Head of caudate nucleus (tissue), 42 donors: Measurements from ENCODE around the gene ZNRF3.
"Not testable (repeated sequence)": the region's sequence is repeated elsewhere in the genome, so short reads cannot be mapped to it uniquely, and the experiment has no call there.

Source experiments
- DNase-seq, 42 donors: peaks; one replicate each; pipeline versions ENCODE4 v3.0.0 to v3.0.0-alpha.2; 2020 to 2021; ENCODE audit warnings: mixed read lengths in 7 of 42
- intact Hi-C: fragments of 100-400 bp; cut with DNase I; formaldehyde crosslinking; loops from one replicate; pipeline ENCODE4 v1.15.0; 2022

Gene ZNRF3

GRCh38 chr22:29069463-29069862, 186.1 kb downstream of the ZNRF3 start:
- DNase-seq, result peak in 1 of 42 donors; percentile 25
- intact Hi-C loops, result no loop called here

GRCh38 chr22:29070490-29070889, 187.1 kb downstream of the ZNRF3 start:
- intact Hi-C loops, result loop anchor here (10.0 kb wide), 1 partner anchor 74 kb away; no protein-coding TSS in a partner anchor
- DNase-seq, result peak in 1 of 42 donors; percentile 34

DNA sequence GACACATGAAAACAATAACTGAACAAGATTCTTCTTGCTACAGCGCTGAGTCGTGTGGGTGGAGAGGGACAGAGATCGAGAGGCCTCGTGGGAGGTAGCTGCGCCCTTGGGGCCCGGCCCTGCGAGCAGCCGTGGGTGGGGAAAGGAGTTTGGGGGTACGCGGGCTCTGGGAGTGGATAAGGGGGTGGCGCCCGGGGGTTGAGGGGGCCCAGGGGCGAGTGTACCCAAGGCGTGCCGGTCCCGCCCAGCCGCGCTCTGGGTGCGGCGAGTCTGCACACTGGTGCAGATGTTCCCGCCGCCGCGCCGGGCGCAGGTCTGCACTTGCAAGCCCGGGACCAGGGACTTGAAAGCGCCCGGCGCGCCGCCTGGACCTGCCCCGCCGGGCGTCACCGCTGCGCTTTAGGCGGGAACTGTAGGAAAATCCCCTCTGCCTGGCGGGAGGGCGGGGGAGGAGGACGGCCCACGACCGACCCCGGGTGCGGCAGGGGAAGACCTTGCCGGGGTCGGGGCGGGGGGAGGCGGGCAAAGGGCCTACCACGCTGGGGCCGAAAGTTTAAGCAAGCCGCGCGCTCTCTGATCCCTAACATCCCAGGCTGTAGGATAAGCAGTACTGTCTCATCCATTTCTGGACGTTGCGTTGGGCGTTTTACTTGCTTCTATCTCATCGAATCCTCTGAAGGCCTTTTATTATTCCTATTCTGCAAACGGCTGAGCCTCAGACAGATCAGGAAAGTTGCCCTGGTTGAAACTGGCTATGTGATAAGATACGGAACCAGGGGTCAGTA, 188.1 kb downstream of the ZNRF3 start:
- intact Hi-C loops, result loop anchor here (10.0 kb wide), 1 partner anchor 73 kb away; no protein-coding TSS in a partner anchor
- peak in 3 of 42 donors; percentile 16 to 44 (median 36) for DNase-seq

GRCh38 chr22:29072193-29072978, 189.0 kb downstream of the ZNRF3 start:
- intact Hi-C loops, result loop anchor here (10.0 kb wide), 1 partner anchor 72 kb away; no protein-coding TSS in a partner anchor

GRCh38 chr22:29072979-29073617, 189.7 kb downstream of the ZNRF3 start, which contains the start of gene KREMEN1:
Gene KREMEN1, plus strand, starts transcription at chr22:29073035. Its CDS starts 96 bp downstream, at chr22:29073131.
- DNase-seq, result no peak
- intact Hi-C loops, result loop anchor here (10.0 kb wide), 1 partner anchor 72 kb away; no protein-coding TSS in a partner anchor

More at GRCh38 chr22:29072193-29072978, 189.0 kb downstream of the ZNRF3 start:
- DNase-seq, result peak; percentile 61 to 94 (median 88)

DNA sequence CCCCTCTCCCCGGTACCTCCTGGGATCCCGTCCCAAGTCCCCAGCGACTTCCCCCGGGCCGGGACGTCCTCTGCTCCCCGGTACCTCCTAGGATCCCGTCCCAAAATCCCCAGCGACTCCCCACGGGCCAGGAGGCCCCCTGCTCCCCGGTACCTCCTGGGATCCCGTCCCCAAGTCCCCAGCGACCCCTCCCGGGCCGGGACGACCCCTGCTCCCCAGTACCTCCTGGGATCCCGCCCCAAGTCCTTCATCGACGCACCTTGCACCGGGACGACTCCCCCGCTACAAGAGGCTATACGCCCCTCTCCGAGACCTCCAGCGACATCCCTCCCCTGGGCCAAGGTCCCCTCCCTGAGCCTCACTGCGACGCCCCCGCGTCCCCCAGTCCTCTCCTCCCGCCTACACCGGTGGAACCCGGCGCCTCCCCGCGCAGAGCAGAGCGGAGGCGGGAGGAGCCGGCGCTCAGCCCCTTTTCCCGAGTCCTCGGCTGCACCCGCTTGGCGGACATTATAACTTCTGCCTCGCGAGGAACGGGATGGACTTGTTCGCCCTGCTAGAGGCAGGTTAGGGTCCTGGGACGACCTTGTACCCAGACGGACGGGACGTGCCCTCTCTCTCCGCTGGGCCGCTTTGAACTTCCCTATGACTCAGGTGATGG, 190.4 kb downstream of the ZNRF3 start:
- peak in 35 of 42 donors; percentile 22 to 73 (median 50) for DNase-seq
- intact Hi-C loops, result loop anchor here (10.0 kb wide), 1 partner anchor 71 kb away; no protein-coding TSS in a partner anchor

DNA sequence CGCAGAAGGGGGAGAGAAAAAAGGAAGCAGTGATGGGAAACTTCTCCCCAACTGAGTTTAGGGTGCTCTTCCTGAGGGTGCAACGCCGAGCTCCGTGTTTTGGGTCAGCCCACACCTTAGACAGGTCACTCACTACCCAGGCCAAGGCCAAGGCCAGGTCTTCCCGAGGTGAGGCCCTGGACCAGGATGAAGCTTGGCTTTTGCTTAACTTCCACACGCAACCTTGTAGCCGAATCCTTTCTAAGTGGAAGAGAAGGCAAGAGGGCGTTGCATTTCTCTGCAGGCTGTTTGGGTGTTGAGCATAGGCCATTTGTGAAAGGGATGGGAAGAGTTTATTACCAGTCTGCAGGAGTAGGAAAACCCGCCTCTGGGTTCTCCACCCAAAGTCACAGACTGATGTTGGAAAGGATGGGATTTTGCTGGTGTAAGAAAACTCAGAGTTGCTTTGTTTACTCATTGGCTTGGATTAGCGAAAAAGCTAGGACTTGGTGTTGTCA, 191.0 kb downstream of the ZNRF3 start:
- no peak for DNase-seq
- intact Hi-C loops, result loop anchor here (10.0 kb wide), 1 partner anchor 70 kb away; no protein-coding TSS in a partner anchor

DNA sequence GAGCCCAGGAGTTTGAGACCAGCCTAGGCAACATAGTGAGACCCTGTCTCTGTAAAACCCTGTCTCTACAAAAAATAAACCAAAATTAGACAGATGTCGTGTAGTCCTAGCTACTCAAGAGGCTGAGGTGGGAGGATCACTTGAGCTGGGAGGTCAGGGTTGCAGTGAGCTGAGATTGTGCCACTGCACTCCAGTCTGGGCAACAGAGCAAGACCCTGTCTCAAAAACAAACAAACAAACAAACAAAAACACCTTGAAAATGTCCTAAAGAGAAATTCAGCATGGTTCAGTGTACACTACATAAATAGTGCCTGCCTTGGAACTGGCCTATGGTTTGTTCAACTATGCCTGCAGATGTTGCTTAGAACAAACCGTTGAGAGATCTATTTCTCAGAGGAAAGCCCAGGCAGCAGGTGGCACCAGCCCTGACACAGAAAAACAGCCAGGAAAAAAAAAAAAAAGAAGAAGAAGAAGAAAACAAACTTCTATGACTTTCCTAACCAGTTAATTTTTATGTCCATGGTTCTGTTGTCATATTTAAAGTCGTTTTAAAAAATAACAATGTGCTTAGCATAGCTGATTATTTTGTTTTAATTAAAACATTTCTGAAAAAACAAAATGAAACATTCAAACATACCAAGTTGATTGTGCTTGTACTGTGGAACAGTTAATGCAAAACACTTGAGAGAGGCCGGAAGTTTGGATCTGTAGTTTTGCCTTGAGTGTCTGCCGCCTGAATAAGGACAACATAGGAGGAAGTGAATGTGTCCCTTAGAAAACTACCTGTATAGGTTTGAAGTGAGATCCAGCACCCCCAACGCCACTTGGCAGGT, 194.9 kb downstream of the ZNRF3 start:
- no peak for DNase-seq
- intact Hi-C loops, result loop anchor here (10.0 kb wide), 1 partner anchor 67 kb away; no protein-coding TSS in a partner anchor

GRCh38 chr22:29078869-29079207, 195.5 kb downstream of the ZNRF3 start:
- DNase-seq, result no peak
- intact Hi-C loops, result loop anchor here (10.0 kb wide), 1 partner anchor 66 kb away; no protein-coding TSS in a partner anchor

DNA sequence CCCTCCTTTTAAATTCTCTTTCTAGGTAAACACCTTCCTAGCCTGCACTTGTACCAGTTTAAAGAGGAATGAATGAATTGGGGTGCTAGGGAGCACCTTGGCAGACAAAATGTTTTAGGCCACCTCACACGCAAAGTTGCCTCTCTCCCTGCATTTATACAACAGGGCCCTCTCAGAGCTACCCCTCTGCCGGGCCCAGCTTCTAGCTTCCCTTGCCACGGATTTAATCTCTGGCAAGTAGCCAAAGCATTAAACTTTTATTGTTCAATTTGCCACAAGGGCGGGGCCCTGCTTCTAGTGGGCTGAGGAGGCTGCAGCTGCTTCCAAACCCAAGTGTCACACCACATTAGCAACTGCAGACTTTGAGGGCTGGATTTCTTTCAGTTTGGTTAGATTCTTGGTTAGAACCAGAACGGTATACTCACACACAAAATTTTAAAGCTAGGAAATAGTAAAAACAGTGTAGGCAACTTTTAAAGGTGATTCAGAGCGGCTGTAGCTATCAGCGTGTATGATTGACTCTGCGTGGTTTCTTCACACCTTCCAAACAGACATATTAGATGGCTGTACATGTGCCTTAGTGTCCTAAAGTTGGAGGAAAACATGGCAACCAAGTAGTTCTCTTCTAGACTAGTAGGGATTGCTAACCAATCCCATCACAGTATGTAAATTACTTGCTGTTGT, 196.0 kb downstream of the ZNRF3 start:
- intact Hi-C loops, result loop anchor here (10.0 kb wide), 1 partner anchor 65 kb away; no protein-coding TSS in a partner anchor
- peak in 1 of 42 donors; percentile 32 for DNase-seq

- DNase-seq, result no peak
- intact Hi-C loops, result no loop called here
Observed at GRCh38 chr22:29080106-29080975, 197.0 kb downstream of the ZNRF3 start.

DNA sequence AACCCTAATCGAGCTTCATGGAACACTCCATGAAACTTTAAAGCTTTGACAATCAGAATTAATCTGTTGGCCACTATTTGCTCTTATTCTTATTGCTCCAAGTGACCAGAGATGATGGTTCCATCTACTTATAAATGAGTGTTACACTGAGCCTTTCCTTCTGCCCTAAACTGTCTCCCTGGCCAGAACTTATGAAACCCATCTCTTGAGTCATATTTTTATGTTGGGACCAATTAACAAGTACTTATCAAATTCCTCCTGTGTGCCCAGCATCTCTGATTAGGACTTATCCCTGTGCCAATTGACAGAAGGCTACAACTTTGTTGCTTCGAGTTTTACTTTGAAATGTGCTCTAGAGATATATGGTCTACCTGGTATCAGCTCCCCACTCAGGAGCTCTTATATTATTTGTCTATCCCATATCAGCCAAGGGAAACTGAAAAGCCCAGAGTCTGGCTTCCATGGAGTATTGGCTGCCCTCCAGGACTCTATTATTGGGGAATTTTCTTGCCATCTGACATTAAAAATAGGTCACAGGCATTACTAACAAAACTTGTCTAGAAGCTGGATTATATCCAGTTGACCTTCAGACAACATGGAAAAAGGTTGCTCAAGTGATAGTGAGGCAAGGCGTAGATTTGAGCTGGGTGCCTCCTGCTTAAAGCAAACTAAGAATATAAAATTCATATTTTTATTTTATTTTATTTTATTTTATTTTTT, 198.3 kb downstream of the ZNRF3 start:
- no peak for DNase-seq
- intact Hi-C loops, result no loop called here

- no peak for DNase-seq
- intact Hi-C loops, result no loop called here
Observed at GRCh38 chr22:29082826-29083545, 199.6 kb downstream of the ZNRF3 start.

DNA sequence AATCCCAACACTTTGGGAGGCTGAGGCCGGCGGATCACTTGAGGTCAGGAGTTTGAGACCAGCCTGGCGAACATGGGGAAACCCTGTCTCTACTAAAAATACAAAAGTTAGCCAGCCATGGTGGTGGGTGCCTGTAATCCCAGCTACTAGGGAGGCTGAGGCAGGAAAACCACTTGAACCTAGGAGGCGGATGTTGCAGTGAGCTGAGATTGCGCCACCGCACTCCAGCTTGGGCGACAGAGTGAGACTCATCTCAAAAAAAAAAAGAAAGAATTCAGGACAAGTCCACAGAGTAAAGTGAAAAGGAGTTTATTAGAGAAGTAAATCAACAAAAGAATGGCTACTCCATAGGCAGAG, 200.2 kb downstream of the ZNRF3 start:
- intact Hi-C loops, DNase-seq: not testable (repeated sequence)
